PC-9 (cell line): Measurements from ENCODE around the gene GSN.

Source experiments
- CTCF ChIP-seq: fragments of 200-600 bp; sonication (generic); conservative IDR thresholded peaks from 2 replicates; pipeline ENCODE4 v1.6.1; 2017; ENCODE audit warnings: mixed run types, antibody characterized with exemption, mild to moderate bottlenecking, moderate library complexity
- EZH2 ChIP-seq: fragments of 200-600 bp; sonication (generic); IDR thresholded peaks from 2 replicates; pipeline ENCODE4 v1.8.0; 2017; ENCODE audit warnings: antibody characterized with exemption, low read depth

- TF ChIP-seq CTCF (no peak), EZH2 (no peak)
Observed at GRCh38 chr9:121305269-121305994, 37.5 kb downstream of the GSN start.
